Activated T-helper 9 cell treated with anti-CD3 and anti-CD28 coated beads, Interleukin-2, amount 50 U/mL, for 16 hours (primary cell): ENCODE results near the gene SVIL.
"Not testable (repeated sequence)": the region's sequence is repeated elsewhere in the genome, so short reads cannot be mapped to it uniquely, and the experiment has no call there.

Source experiments
- DNase-seq: peaks from one replicate; pipeline ENCODE4 v3.0.0-alpha.2; 2020; ENCODE audit warnings: low read depth

SVIL gene

GRCh38 chr10:29452546-29452945 is 182.2 kb downstream of the SVIL start:
- DNase-seq = no peak

- DNase-seq = no peak
Observed at GRCh38 chr10:29451946-29452345, 182.8 kb downstream of the SVIL start.

- DNase-seq = no peak
Observed at GRCh38 chr10:29450405-29450804, 184.4 kb downstream of the SVIL start.

GRCh38 chr10:29448756-29449592 is 185.8 kb downstream of the SVIL start:
- peak; percentile 57 for DNase-seq

GRCh38 chr10:29448125-29448524 is 186.6 kb downstream of the SVIL start:
- no peak for DNase-seq

- DNase-seq = no peak
Observed at GRCh38 chr10:29446327-29446726, 188.4 kb downstream of the SVIL start.

GRCh38 chr10:29443745-29444523 is 190.8 kb downstream of the SVIL start:
- no peak for DNase-seq

- DNase-seq = no peak
Observed at GRCh38 chr10:29440981-29441380, 193.8 kb downstream of the SVIL start.

GRCh38 chr10:29439005-29439404 is 195.8 kb downstream of the SVIL start:
- DNase-seq = not testable (repeated sequence)

- no peak for DNase-seq
Observed at GRCh38 chr10:29438271-29438670, 196.5 kb downstream of the SVIL start.

- no peak for DNase-seq
Observed at GRCh38 chr10:29437871-29438270, 196.9 kb downstream of the SVIL start.

- no peak for DNase-seq
Observed at GRCh38 chr10:29435809-29436501, 198.8 kb downstream of the SVIL start.

- no peak for DNase-seq
Observed at GRCh38 chr10:29434111-29434510, 200.7 kb downstream of the SVIL start.

GRCh38 chr10:29431711-29432110 is 203.1 kb downstream of the SVIL start:
- DNase-seq = no peak

- no peak for DNase-seq
Observed at GRCh38 chr10:29430101-29430500, 204.7 kb downstream of the SVIL start.

GRCh38 chr10:29428486-29428885 is 206.3 kb downstream of the SVIL start:
- DNase-seq = no peak

GRCh38 chr10:29427667-29428066 is 207.1 kb downstream of the SVIL start:
- no peak for DNase-seq

GRCh38 chr10:29426420-29426819 is 208.4 kb downstream of the SVIL start:
- no peak for DNase-seq

- DNase-seq = no peak
Observed at GRCh38 chr10:29424017-29424416, 210.8 kb downstream of the SVIL start.

GRCh38 chr10:29420744-29421143 is 214.0 kb downstream of the SVIL start:
- DNase-seq = no peak

- no peak for DNase-seq
Observed at GRCh38 chr10:29417324-29417723, 217.4 kb downstream of the SVIL start.

GRCh38 chr10:29415876-29416275 is 218.9 kb downstream of the SVIL start:
- DNase-seq = no peak

- no peak for DNase-seq
Observed at GRCh38 chr10:29414501-29414900, 220.3 kb downstream of the SVIL start.
